ENCODE data around the gene NDUFS6.
A peak's percentile ranks its signal among the peaks of the same experiment; 100 is the strongest.

The NDUFS6 gene

DNA sequence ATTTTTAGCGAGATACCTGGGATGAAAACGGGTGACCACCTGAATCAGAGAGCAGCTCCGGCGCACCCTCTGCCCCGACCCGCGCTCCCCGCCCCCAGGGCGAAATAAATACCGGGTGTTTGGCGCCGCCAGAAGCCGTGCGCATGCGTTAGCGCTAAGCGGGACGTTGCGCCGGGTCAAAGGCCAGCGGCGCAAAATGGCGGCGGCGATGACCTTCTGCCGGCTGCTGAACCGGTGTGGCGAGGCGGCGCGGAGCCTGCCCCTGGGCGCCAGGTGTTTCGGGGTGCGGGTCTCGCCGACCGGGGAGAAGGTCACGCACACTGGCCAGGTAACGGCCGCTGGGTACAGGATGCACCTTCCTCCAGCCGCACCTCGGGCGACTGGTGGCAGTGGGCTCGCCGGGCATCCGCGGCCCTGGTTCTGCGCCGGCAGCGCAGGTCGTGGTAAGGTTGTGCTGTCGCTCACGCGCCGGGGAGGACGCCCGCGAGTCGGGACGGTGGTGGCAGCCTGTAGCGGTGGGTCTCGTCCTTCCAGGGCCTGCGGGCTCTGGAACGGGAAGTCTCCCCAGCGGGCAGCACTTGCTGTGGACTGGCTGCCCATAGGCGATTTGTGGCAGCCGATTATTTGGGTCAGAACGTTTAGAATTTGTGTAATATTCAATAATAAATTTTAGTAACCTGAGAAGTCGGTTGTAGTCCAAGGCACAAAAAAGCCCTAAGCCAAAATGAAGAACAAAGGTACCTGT lies at the start of gene NDUFS6:
Gene NDUFS6 (plus strand): TSS at position 186 of the 745 bp plus-strand sequence. CDS start 11 bp downstream, at position 197.
- DNase-seq = peak; percentile 76

DNA sequence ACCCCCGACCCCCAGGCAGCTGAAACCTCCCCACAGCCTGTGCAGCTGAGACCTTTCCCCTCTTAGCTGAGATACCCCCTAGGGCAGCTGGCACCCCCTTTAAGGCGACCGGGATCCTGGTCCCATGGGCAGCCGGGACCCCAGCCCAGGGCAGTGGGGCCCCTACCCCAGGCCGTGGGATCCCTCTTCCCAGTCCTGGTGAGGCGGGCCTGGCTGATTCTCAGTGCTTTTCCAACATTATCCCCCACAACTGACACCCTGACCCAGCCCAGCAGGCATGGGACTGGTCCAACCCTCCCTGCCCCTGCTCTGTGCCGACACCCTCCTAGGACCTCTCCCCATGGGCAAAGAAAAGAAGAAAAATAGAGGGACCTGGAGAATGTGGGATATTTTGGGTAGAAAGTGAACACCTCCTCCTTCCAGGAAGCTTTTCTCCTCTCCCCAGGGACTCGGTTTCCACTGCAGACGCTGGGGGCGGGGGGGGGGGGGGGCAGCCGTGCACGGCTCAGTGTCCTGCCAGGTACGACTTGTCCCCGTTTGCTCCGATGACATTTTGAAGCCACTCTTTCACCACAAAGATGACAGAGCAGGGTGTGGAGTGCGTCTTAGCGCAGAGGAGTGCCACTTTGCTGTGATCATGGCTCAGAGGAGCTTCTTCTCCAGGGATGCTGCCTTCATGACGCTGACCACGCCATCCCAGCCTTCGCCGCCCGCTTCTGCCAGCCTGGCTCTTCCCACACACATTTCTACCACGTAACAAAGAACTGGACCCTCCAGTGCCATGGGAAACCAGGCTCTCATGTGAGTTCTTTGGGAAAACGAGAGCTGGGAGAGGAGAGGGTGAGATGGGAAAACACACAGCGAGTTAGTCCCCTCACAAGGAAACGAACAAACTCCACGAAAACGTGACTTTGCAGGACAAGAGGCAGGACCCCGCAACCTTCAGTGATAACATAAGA lies 49.1 kb upstream of the NDUFS6 start:
- no peak for DNase-seq

DNA sequence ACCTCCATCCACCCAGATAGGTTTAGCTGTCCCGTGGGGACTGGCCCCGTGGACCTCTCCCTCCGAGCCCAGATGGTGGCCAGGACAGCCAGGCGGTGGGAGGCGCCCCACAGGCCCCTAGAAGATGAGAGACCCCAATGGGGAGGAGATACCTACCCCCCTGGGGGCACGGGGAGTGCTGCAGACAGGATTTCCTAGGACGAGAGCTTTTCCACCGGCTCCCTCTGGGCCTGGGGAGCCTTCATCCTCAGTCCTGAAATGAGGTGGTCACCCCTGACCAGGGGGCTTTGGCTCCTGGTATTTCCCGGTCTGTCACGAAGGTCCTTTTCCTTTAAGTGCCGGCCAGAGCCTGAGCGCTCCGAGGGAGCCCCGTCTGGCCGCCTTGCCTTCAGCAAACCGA lies 48.3 kb upstream of the NDUFS6 start:
- no peak for DNase-seq

DNA sequence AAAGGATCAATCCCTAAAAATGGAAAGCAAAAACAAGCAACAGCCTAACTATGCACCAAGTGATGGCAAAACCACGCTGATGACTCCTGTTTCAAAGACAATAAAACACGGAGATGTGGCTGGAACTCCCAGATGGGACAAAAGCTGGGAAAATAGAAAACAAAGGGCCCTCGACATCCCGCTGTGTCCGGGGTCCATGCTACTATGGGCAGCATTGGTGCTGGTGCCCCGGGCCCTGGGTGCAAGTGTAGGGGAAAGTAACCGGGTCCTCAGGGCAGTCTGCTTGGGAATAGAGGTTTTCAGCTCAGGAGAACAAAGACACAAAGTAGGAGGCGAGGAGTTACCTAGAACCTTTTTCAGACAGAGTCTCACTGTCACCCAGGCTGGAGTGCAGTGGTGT lies 47.7 kb upstream of the NDUFS6 start:
- DNase-seq = no peak

DNA sequence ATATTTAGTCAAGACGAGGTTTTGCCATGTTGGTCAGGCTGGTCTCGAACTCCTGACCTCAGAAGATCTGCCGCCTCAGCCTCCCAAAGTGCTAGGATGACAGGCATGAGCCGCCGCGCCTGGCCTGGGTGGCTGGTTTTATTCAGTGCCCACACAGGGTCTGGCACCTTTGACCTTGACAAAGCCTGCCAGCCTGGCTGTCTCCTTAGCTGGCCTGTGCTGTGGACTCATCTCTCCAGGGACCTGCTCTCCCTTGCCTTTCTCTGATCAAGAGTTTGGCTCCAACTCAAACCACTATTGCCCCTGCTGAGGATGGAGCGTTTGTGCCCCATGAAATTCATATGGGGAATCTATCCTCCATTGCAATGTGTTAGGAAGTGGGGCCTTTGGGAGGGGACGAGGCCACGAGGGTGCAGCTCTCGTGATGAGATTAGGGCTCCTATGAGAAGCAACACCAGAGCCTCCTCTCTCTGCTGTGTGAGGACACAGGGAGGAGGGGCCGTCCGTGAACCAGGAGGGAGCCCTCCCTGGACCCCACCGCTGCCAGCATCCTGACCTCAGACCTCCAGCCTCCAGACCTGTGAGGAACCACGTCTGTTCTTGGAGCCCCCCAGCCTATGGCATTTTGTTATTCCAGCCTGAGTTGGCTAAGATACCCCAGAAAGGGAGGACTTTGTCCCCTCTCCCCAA lies 46.5 kb upstream of the NDUFS6 start:
- DNase-seq = no peak

DNA sequence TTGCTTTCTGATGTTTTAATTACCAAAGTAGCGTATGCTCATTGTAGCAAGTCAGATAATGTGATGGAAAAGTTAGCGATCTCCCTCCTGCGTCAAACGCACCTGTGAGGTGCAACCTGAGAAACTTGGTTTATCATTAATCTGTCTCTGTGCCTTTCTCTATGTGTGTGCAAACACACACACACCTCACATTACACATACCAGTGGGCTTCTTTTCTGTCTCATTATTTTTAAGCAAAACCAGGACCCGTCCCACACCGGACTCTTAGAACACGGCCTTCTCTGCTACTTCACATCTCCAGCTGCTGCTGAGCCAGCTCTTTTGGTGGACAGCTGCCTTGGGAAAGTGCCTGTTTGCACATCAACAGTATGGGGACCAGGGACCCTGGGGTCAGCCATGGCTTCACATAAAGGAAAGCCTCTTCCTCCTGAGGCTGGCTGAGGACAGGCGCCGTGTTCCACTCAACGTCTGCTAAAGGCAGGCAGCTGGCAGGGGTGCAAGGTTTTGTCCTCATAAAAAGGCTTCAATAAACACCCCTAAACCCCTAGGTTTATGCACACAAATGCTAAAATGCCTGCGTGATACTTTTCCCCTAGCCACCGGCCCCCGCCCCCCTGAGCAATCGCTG lies 45.8 kb upstream of the NDUFS6 start:
- DNase-seq = no peak

DNA sequence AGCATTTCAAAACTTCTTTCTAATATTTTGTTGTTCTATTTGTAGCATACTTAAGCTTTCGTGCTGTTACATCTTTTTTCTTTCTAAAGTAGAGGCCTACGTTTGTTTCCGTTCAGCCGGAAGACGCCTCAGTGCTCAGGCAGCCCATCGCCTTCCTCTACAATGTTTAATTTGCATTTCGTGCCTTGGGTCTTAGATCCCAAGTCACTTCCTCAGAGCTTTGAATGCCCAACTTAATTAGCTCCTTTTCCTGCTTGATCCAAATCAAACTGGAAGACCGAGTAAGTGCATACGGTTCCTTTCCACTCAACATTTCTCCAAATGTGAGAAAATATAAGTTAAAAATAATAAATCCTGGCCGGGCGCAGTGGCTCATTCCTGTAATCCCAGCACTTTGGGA lies 44.7 kb upstream of the NDUFS6 start:
- no peak for DNase-seq

DNA sequence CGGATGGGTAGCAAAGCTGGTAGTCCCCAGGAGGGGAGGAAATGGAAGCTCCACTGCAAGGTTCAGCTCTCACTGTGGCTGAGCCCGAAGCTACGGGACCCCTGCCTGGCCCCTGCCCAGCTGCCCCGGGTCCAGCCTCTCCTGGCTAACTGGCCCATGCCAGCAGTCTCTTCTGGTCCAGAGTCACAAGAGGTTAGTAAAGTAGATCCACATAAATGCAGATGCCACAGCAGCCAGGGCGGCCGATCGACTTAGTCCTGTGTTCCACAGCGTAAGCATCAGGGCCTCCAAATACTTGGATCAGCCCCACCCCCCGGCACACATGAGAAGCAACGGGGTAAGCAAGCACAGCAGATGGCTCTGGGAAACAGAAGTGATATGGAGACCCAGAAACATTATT lies 43.7 kb upstream of the NDUFS6 start:
- DNase-seq = no peak

DNA sequence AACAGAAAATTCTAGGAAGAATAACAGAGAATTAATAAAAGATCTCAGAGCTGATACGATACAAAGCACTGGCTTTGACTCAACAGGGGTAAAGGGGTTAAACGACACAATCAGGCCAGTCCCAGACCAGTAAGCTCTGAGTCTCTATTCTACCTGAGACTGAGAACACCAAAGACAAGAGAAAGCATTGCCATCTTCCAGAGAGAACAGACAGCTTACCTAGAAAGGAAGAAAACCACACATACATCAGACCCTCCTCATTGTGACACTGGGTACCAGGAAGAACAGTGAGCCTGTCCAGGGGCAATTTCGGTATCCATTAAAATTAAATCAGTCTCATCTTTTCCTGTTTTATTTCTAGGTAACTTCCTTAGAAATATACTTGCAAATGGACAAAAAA lies 42.6 kb upstream of the NDUFS6 start:
- no peak for DNase-seq

DNA sequence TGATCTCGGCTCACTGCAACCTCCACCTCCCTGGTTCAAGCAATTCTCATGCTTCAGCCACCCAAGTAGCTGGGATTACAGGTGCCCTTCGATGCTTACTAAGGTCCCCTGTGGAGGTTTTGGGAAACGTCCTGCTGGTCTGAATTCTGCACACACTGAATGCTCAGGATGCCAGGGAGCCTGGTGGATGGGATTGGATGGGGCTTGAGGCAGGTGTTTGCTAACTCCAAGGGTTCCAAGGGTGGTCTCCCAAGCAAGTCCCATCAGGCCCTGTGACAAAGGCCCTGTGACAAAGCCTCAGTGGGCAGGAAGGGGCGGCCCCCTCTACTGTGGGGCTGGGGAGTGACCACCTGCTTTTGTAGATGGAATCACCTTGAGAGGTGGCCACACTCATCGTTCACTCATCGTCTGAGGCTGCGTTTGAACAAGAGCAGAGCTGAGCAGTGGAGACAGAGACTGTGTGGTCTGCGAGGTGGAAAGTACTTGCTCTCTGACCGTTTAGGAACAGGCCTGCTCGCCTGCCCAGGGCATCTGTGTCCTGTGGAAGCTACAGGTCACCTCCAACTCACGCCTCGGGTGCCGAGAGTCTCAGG lies 41.7 kb upstream of the NDUFS6 start:
- DNase-seq = no peak

DNA sequence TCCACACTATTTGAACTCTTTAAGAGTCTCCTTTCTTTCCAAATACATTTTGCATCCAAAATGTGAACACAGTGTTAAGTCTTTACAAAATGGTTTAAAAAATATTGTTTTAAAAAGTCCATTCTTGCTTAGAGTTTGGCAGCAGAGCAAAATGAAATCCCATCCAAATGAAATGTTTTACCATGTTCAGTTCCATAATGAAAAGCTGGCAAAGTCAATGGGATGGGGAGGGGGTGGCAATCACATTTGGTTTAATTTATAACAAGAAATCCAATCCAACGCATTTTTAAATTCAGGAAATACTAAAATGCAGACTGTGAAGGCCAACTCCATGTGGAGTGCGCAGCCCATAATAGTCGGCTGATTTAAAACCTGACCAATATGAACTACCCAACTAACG lies 41.0 kb upstream of the NDUFS6 start:
- no peak for DNase-seq

DNA sequence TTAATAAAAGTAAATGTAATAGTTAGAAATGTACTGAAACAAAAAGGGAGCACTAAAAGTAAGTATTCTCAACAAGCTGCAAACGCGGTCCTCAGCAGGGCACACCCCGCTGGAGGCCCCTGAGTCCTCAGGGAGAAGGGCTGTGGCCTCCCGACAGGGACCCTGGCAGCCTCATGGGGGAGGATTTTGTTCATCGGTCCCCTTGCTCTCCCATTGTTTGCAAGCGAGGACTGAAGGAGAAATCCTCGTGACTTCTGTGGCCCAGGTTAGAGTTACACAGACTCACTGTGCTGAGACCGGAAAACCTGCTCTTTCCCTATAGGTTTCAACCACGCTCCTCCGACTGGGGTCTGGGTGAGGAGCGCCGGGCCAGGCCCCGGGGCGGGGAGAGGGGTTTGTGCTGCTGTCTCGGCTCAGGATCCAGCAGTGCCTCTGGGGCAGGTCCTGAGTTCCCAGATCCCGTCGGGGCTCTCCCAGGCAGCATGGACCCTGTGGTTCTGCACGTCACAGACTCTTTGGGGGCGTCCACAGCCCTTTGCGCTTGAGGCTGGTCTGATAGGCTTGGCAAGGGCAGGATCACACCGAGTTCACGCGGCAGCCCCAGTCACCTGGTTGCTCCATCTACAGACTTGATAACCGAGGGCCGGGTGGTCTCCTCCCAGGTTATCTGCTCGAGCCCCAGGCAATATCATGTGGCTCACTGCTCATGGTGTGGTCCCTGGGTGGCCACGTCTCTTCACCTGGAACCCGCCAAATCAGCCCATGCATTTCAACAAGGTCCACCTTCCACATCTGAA lies 40.4 kb upstream of the NDUFS6 start:
- no peak for DNase-seq

DNA sequence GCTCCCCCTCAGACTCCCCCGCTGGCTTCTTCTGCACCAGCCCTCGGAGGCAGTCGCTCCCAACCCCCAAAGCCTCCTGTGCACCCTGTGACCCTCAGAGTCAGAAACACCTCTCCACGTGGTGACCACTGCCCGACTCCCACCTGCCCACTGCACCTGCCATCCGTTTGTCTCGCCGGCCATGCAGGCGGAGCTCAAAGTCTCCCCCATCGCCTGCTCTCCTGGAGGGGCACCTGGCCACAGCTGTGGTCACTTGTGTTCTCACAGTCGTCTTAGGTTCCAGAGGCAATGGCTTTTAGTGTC lies 39.8 kb upstream of the NDUFS6 start:
- no peak for DNase-seq

DNA sequence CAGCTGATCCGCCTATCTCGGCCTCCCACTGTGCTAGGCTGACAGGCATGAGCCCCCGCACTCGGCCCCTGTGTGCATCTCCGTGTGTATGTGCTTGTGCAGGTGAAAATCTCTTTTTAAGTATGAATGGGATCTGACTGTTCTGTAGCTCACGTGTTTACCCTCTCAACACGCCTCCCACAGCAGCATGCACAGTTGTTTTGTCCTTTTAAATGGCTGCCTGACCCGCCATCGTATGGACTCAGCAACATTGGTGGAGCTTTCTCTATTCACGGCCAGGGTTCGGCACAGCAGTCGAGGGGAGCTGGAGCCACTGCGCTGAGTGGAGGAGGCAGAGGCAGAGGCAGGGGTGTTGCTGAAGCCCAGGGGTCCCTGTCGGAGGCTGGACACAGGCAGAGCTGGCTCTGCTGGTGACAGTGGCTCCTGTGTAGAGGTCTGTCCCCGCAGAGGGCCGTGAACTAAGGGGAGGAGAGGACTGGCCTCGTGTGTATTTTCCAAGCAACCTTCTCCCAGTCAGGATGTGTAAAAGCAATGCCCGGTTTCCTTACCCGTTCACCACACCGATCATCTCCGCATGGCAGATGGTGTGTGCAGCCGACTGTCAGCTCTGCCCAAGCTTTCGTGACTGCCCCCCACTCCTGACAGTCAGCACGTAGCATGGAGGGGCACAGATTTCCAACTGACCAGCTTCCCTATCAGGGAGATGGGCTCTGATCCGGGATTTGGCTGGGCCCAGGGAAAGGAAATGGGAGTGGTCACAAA lies 38.9 kb upstream of the NDUFS6 start:
- no peak for DNase-seq

DNA sequence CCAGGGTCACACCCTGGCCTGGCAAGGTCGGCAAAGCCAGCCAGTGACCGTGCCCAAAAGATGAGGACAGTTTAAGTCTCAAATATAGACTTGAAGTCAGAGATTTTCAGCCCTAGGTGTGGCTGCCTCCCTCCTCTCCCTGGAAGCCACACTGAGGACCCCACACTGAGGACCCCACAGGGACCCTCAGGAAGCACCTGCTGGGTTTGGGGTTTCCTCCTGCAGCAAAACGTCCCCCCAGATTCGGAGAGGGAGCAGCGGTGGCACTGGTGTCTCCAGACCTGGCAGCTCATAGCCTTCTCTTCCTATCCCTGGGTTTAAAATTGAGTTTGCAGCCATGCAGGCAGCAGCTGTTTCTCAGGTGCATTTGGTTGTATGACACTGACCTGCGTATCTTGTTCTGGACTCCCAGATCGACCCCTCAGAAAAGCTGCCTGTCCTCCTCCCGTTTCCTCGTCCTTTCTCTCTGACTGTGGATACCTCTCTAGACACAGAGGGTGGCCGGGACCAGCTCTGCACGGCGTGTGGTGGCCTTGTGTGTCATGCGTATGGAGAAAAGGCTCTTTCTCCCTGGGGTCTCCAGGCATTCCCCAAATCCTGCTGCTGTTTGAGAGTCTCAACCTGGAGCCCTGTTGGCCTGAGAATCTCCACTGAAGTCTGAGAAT lies 38.2 kb upstream of the NDUFS6 start:
- DNase-seq = no peak

DNA sequence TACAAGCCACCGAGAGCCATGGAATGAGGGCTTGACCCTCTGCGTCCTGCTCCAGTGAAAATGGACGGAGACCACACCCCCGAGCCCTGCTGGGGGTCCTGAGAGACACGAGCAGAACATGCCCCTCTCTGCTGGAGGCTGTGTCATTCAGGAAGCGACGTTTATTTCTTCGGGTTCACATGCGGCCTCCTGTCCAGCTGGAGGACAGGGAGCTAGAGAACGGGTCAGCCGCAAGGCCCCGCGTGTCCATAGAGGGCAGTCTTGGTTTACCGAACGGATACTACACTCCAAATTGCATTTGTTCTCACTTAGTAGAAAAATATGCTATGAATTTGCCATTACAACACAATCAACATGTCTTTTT lies 37.7 kb upstream of the NDUFS6 start:
- DNase-seq = peak; percentile 40

DNA sequence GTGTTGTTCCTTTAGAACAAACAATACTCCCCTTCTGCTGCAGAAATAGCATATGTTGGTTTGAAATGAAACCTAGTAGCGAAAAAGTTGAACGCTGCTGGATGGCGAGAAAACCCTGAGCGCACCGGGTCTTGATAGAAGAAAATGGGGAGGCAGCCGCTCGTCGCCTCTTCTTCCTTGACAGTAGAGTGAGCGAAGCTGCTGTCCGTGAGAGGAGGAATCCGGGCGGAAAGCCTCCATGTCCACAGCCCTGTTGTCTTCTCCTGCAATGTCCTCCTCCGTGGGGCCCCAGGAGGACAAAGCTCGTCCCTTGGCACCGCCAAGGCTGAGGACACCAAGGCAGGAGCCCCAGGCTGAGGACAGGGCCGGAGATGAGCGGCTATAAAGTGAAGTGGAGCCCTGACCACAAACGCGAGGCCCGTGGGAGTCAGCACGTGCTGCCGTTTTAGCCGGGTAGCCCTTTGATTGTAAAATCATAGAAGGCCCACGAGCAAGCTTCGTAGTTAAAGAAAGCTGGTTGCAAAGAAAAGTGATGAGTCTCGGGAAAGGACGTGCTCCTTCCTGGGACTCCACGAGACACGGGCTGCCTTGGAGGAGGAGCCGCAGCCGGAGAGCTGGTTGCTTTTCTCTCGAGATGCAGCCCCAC lies 37.1 kb upstream of the NDUFS6 start:
- no peak for DNase-seq

DNA sequence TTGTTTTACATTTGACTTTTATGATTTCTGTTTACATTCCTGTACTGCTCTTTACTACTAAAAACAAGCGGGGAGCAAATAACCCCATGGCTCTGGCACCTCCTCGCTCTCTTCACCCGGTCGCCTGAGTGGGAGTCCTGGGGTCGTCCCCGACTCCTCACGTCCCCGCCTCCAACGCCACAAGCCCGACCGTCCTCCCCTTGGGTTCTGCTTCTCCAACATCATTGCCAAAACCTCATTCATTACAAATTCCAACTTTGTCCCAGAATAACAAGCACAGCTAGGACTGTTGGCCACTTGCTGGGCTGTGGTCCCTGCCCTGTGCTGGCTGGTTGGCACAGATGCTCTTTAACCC lies 36.6 kb upstream of the NDUFS6 start:
- DNase-seq = no peak

DNA sequence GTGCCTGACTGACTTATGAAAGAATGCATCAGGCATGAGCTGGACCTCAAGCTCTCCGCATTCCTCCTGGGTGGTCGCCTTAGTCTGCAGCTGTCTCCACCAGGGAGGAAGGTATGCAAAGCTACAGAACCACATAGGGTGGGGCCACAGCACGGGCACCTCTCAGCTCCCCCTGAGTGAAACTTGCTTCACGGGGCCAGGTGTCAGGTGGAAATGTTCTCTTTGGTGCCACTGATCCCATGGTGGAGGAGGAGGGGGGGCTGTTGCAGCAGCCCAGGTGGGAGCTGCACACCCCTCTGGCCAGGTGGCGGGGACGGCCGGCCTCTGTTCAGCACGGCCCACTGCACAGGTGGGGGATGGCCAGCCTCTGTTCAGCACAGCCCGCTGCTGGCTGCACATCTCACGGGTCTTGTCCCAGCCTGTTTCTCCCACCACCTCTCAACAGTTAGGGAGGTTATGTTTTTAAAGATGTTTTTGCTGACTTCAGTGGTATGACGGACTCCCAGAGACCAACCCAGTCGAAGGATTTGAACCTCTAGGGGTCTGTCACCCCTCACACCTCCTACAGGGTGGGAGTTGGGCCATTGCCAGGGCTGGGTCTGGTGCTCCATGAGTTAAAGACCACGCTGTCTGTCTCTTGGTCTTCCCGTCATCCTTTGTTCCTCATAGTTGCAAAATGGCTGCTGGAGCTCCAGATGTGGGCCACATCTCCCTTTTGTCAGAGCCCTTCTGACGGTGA lies 35.9 kb upstream of the NDUFS6 start:
- DNase-seq = no peak

DNA sequence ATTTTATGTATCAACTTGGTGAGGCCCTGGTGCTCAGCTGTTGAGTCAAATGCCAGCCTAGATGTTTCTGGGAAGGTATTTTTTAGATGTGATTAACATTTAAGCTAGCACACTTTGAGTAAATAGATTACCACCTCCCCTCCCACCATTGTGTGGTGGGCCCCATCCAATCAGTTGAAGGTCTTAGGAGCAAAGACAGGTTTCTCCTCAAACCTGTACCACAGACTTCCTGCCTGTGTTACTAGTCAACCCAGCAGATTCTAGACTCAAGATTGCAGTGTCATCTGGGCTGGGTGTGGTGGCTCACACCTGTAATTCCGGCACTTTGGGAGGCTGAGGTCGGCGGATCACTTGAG lies 35.3 kb upstream of the NDUFS6 start:
- no peak for DNase-seq
